GM12865 (cell line): ENCODE results near the gene PIK3CD.
"Not testable (repeated sequence)": the region's sequence is repeated elsewhere in the genome, so short reads cannot be mapped to it uniquely, and the experiment has no call there.

Source experiments
- DNase-seq: peaks from one replicate; pipeline ENCODE4 v3.0.0; 2010; ENCODE audit warnings: low read depth
- H3K4me3 ChIP-seq: 2 replicates; pipeline ENCODE4 v1.5.1; 2011; ENCODE audit warnings: mild to moderate bottlenecking, low read depth, low read length, control low read depth
- CTCF ChIP-seq: IDR thresholded peaks from 2 replicates; pipeline ENCODE4 v1.5.1; 2011; ENCODE audit warnings: low read length, control low read depth, low read depth, inconsistent platforms; ENCODE audit not compliant: insufficient read depth; ENCODE audit errors: missing control alignments

The PIK3CD gene

GRCh38 chr1:9735800-9736199 lies 84.3 kb downstream of the PIK3CD start:
- TF ChIP-seq CTCF = no peak
- no peak for DNase-seq
- H3K4me3 ChIP-seq = no peak overlapping the region

GRCh38 chr1:9736241-9736640 lies 84.7 kb downstream of the PIK3CD start:
- DNase-seq = no peak
- H3K4me3 ChIP-seq = no peak overlapping the region
- TF ChIP-seq CTCF = no peak

GRCh38 chr1:9737057-9737456 lies 85.5 kb downstream of the PIK3CD start:
- DNase-seq = no peak

GRCh38 chr1:9737671-9738070 lies 86.1 kb downstream of the PIK3CD start:
- H3K4me3 ChIP-seq = no peak overlapping the region
- no peak for TF ChIP-seq CTCF
- DNase-seq = no peak

More at GRCh38 chr1:9737057-9737456, 85.5 kb downstream of the PIK3CD start:
- no peak overlapping the region for H3K4me3 ChIP-seq
- TF ChIP-seq CTCF = no peak

GRCh38 chr1:9744106-9744799 lies 92.7 kb downstream of the PIK3CD start:
- no peak for DNase-seq
- H3K4me3 ChIP-seq = no peak overlapping the region
- TF ChIP-seq CTCF = no peak

GRCh38 chr1:9746211-9746610 lies 94.7 kb downstream of the PIK3CD start:
- no peak overlapping the region for H3K4me3 ChIP-seq
- TF ChIP-seq CTCF = no peak
- no peak for DNase-seq

- no peak for DNase-seq
- no peak for TF ChIP-seq CTCF
- no peak overlapping the region for H3K4me3 ChIP-seq
Observed at GRCh38 chr1:9746651-9747050, 95.1 kb downstream of the PIK3CD start.

- not testable (repeated sequence) for DNase-seq, H3K4me3 ChIP-seq
Observed at GRCh38 chr1:9748391-9748790, 96.9 kb downstream of the PIK3CD start.
